OCI-LY7 (cell line): Measurements from ENCODE around the gene EXOC6B. TPM values are rescaled to one million over a fixed set of nuclear protein-coding genes. Genes with fewer than 3 reads are reported as not detected.

Experiments used
- BruUV-seq: library from RNA; stranded (reverse); fragments of 400-500 nt; replicated peaks from 2 replicates; lab custom pipeline; 2021; lab: Mats Ljungman, UMichigan
- CTCF ChIA-PET: fragments of 300-600 bp; sonication (Branson Sonifier 250); formaldehyde crosslinking; loops from one replicate; lab custom pipeline; 2022; ENCODE audit warnings: antibody characterized with exemption; ENCODE audit not compliant: unreplicated experiment; lab: Charles Lee
- POLR2A ChIA-PET: fragments of 300-600 bp; sonication (Branson Sonifier 250); formaldehyde crosslinking; loops from one replicate; lab custom pipeline; 2022; ENCODE audit warnings: antibody characterized with exemption; lab: Charles Lee
- DNase-seq: peaks from one replicate; pipeline ENCODE4 v3.0.0-alpha.2; 2015; ENCODE audit warnings: low spot score
- H2AFZ ChIP-seq: fragments of 200-600 bp; sonication (generic), shearing (Covaris generic); 2 replicates; pipeline ENCODE4 v1.6.1; 2014; ENCODE audit warnings: mild to moderate bottlenecking, antibody characterized with exemption, low read length, moderate library complexity
- H3K27ac ChIP-seq: fragments of 200-600 bp; sonication (generic); 2 replicates; pipeline ENCODE4 v1.5.1; 2014; ENCODE audit warnings: mixed run types, low read depth, mild to moderate bottlenecking, moderate library complexity, low read length, inconsistent platforms; ENCODE audit not compliant: poor library complexity, severe bottlenecking
- H3K36me3 ChIP-seq: fragments of 200-600 bp; sonication (generic); 2 replicates; pipeline ENCODE4 v1.6.1; 2014; ENCODE audit warnings: mild to moderate bottlenecking, antibody characterized with exemption, low read length, moderate library complexity, mixed read lengths; ENCODE audit not compliant: insufficient read depth
- H3K4me1 ChIP-seq: fragments of 200-600 bp; sonication (generic); 2 replicates; pipeline ENCODE4 v1.5.1; 2014; ENCODE audit warnings: mild to moderate bottlenecking, low read length; ENCODE audit not compliant: insufficient read depth, poor library complexity, severe bottlenecking
- H3K4me2 ChIP-seq: fragments of 200-600 bp; sonication (generic); 2 replicates; pipeline ENCODE4 v1.6.1; 2014; ENCODE audit warnings: mild to moderate bottlenecking, low read length
- H3K4me3 ChIP-seq: fragments of 200-600 bp; sonication (generic); 2 replicates; pipeline ENCODE4 v1.5.1; 2014; ENCODE audit warnings: mild to moderate bottlenecking, low read depth, low read length; ENCODE audit not compliant: poor library complexity, severe bottlenecking
- H3K79me2 ChIP-seq: fragments of 200-600 bp; sonication (generic); 2 replicates; pipeline ENCODE4 v1.6.1; 2016; ENCODE audit warnings: low read depth, mild to moderate bottlenecking, low read length, moderate library complexity, mixed read lengths; ENCODE audit not compliant: insufficient read depth
- H3K9me2 ChIP-seq: fragments of 200-600 bp; sonication (generic); 2 replicates; pipeline ENCODE4 v1.6.1; 2016; ENCODE audit warnings: mild to moderate bottlenecking, low read length, mixed read lengths; ENCODE audit not compliant: insufficient read depth
- H3K9me3 ChIP-seq: fragments of 200-600 bp; sonication (generic); 2 replicates; pipeline ENCODE4 v1.6.1; 2014; ENCODE audit warnings: mild to moderate bottlenecking, mixed run types, low read length, mixed read lengths
- H4K20me1 ChIP-seq: fragments of 200-600 bp; sonication (generic); 2 replicates; pipeline ENCODE4 v1.6.1; 2014; ENCODE audit warnings: mild to moderate bottlenecking, antibody characterized with exemption, low read length, moderate library complexity, mixed read lengths; ENCODE audit not compliant: insufficient read depth
- EZH2phosphoT487 ChIP-seq: fragments of 200-600 bp; sonication (generic); IDR thresholded peaks from 2 replicates; pipeline ENCODE4 v1.6.1; 2018; ENCODE audit warnings: low read depth, borderline replicate concordance, mild to moderate bottlenecking, mixed run types, antibody characterized with exemption, low read length, moderate library complexity, mixed read lengths
- intact Hi-C: fragments of 100-400 bp; cut with micrococcal nuclease; formaldehyde crosslinking; loops from one replicate; pipeline ENCODE4 v1.10.0; 2022; ENCODE audit not compliant: unreplicated experiment
- total RNA-seq, 2 experiments: library from RNA; depleted of rRNA in 1 of 2; stranded (reverse); fragments of >200 nt in 1 of 2; shearing (Covaris generic) in 1 of 2; gene quantifications; 2 replicates each; pipeline ENCODE4 v1.2.3, GENCODE V29; 2014 to 2022
- TF ChIP-seq, protein P1 (sequence below): fragments of 200-600 bp; sonication (generic); conservative IDR thresholded peaks from 2 replicates; pipeline ENCODE4 v1.5.1; 2014; ENCODE audit warnings: mild to moderate bottlenecking, antibody characterized with exemption, low read length, moderate library complexity, mixed read lengths

The EXOC6B gene
- total RNA-seq, 2 experiments from 2014 or later, result 5.1 TPM; not detected in 1

GRCh38 chr2:72141881-72142451 lies 683.9 kb downstream of the EXOC6B start:
- Histone ChIP-seq H4K20me1 (no peaks in the 10 kb centered on the region), H2AFZ (no peak overlapping the region), H3K9me2 (no peaks in the 10 kb centered on the region), H3K4me3 (no peak overlapping the region), H3K27ac (no peak overlapping the region), H3K9me3 (no peaks in the 10 kb centered on the region), H3K79me2 (no peaks in the 10 kb centered on the region), H3K4me1 (no peaks in the 10 kb centered on the region), H3K4me2 (no peak overlapping the region), H3K36me3 (no peaks in the 10 kb centered on the region)
- POLR2A ChIA-PET, result no interaction called here
- TF ChIP-seq EZH2phosphoT487, result no peak
- TF ChIP-seq, protein P1, sequence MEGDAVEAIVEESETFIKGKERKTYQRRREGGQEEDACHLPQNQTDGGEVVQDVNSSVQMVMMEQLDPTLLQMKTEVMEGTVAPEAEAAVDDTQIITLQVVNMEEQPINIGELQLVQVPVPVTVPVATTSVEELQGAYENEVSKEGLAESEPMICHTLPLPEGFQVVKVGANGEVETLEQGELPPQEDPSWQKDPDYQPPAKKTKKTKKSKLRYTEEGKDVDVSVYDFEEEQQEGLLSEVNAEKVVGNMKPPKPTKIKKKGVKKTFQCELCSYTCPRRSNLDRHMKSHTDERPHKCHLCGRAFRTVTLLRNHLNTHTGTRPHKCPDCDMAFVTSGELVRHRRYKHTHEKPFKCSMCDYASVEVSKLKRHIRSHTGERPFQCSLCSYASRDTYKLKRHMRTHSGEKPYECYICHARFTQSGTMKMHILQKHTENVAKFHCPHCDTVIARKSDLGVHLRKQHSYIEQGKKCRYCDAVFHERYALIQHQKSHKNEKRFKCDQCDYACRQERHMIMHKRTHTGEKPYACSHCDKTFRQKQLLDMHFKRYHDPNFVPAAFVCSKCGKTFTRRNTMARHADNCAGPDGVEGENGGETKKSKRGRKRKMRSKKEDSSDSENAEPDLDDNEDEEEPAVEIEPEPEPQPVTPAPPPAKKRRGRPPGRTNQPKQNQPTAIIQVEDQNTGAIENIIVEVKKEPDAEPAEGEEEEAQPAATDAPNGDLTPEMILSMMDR, result no peak
- BruUV-seq, result no TSS peak
- CTCF ChIA-PET, result no interaction called here
- intact Hi-C loops, result no loop called here
- DNase-seq, result no peak

DNA sequence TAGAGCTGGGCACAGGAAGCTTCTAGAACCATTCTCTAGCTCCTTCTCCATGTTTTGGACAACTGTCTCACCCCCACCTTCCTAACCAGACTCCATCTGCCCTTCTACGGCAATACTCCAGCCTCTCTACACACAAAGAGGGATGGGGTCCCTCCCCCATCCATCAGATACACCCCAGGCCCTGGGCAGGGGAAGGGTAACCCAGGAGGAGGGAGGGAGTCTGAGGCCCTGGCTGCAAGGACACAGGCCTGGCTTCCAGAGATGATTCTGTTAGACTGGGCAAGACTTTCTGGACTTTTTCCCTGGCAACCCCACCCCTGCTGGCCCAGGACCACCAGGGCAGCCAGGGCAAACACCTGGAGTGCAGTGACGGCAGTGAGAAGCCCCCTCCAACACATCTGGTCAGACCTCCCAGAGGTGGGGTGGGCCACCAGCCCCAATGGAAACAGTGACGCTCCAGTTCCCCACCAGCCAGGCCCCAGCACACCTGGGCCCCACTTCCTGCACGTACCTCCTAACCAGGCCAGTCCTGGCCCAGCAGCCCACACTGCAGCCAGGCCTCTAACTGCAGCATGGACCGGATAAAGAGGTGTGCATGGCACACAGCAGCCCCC lies 684.7 kb downstream of the EXOC6B start:
- DNase-seq, result no peak
- BruUV-seq, result no TSS peak
- CTCF ChIA-PET, result no interaction called here
- Histone ChIP-seq H3K9me2 (no peaks in the 10 kb centered on the region), H3K4me2 (no peak overlapping the region), H3K4me1 (no peaks in the 10 kb centered on the region), H2AFZ (no peak overlapping the region), H4K20me1 (no peaks in the 10 kb centered on the region), H3K36me3 (no peaks in the 10 kb centered on the region), H3K4me3 (no peak overlapping the region), H3K9me3 (no peaks in the 10 kb centered on the region), H3K79me2 (no peaks in the 10 kb centered on the region), H3K27ac (no peak overlapping the region)
- intact Hi-C loops, result no loop called here
- TF ChIP-seq, protein P1, result no peak
- no peak for TF ChIP-seq EZH2phosphoT487
- POLR2A ChIA-PET, result no interaction called here

GRCh38 chr2:72140621-72140960 lies 685.2 kb downstream of the EXOC6B start:
- no peak overlapping the region for H3K4me2 ChIP-seq
- ChIA-PET CTCF (no interaction called here), POLR2A (no interaction called here)
- no peak for DNase-seq
- no TSS peak for BruUV-seq
- intact Hi-C loops, result no loop called here
- H3K9me2 ChIP-seq, result no peaks in the 10 kb centered on the region
- no peaks in the 10 kb centered on the region for H3K4me1 ChIP-seq
- TF ChIP-seq EZH2phosphoT487, result no peak
- TF ChIP-seq, protein P1, result no peak
- no peak overlapping the region for H2AFZ ChIP-seq
- no peaks in the 10 kb centered on the region for H3K36me3 ChIP-seq
- H3K4me3 ChIP-seq, result no peak overlapping the region
- no peaks in the 10 kb centered on the region for H4K20me1 ChIP-seq
- no peak overlapping the region for H3K27ac ChIP-seq
- no peaks in the 10 kb centered on the region for H3K79me2 ChIP-seq
- no peaks in the 10 kb centered on the region for H3K9me3 ChIP-seq
